Adrenal gland (tissue), 12 donors: ENCODE data around the gene PPFIA2. TPM values are rescaled to one million over a fixed set of nuclear protein-coding genes. Genes with fewer than 3 reads are reported as not detected.

Experiments used
- DNase-seq, 7 donors: peaks; one replicate each; pipeline ENCODE4 v3.0.0-alpha.2; 2019 to 2020
- H3K27ac ChIP-seq, 5 donors: fragments of 200-600 bp; sonication (generic) in 4 of 5; 1 replicate in 3 of 5; 2 replicates in 2 of 5; pipeline versions ENCODE4 v1.5.1 to v1.8.0; 2016 to 2020; ENCODE audit warnings: mild to moderate bottlenecking in 1 of 5
- H3K27me3 ChIP-seq: fragments of 200-600 bp; 2 replicates; pipeline ENCODE4 v1.8.0; 2021
- H3K36me3 ChIP-seq, 2 donors: fragments of 200-600 bp; replicated peaks in 1 of 2; 1 replicate in 1 of 2; 2 replicates in 1 of 2; pipeline versions ENCODE4 v1.5.1 to v1.8.0; 2018 to 2022
- H3K4me1 ChIP-seq, 2 donors: fragments of 200-600 bp; replicated peaks in 1 of 2; 1 replicate in 1 of 2; 2 replicates in 1 of 2; pipeline versions ENCODE4 v1.5.1 to v1.8.0; 2018 to 2021
- H3K4me3 ChIP-seq, 4 donors: fragments of 200-600 bp; sonication (generic) in 3 of 4; one replicate each; pipeline ENCODE4 v1.5.1; 2016 to 2018
- H3K9me3 ChIP-seq, 3 donors: fragments of 200-600 bp; sonication (generic) in 1 of 3; replicated peaks in 1 of 3; 1 replicate in 2 of 3; 2 replicates in 1 of 3; pipeline versions ENCODE4 v1.5.1 to v1.8.0; 2016 to 2021
- POLR2A ChIP-seq, 2 donors: fragments of 450-650 bp; IDR thresholded peaks; one replicate each; pipeline ENCODE4 v1.6.1; 2017; ENCODE audit warnings: antibody characterized with exemption in 2 of 2, mild to moderate bottlenecking in 2 of 2, moderate library complexity in 1 of 2
- WGBS, 4 donors: extraction: QIAGEN DNeasy Blood & Tissue Kit in 2 of 4; methylation state at CpG; one replicate each; pipeline versions ENCODE4 v1.1.5 to v1.1.7; 2013 to 2017; 5-methylcytosine and 5-hydroxymethylcytosine counted together
- intact Hi-C, 2 donors: fragments of 100-400 bp; cut with DNase I; formaldehyde crosslinking; loops; one replicate each; pipeline versions ENCODE4 v1.14.1 to v1.15.0; 2022 to 2023
- polyA plus RNA-seq, 3 donors: library from polyadenylated mRNA; stranded (reverse); fragments of 200-250 nt in 2 of 3; fragments of 350-450 nt in 1 of 3; fragmentation: Illumina TruSeq in 1 of 3; extraction: RNeasy Lipid Tissue Mini Kit (QIAGEN cat#74804) in 1 of 3; gene quantifications; one replicate each; pipeline ENCODE4 v1.2.3, GENCODE V29; 2013 to 2014
- total RNA-seq, 9 donors: library from RNA; depleted of rRNA in 4 of 9; stranded (reverse); fragments of >200 nt in 4 of 9; fragments of 120-200 nt in 1 of 9; fragmentation: NEBNext Ultra II Directional in 1 of 9; extraction: Animal tissue kit (Norgen Biotek cat#: 25700) in 1 of 9; gene quantifications; one replicate each; pipeline versions ENCODE4 v1.1.0 to v1.2.4, GENCODE V29; 2013 to 2023
- TF ChIP-seq, protein P1 (sequence below), 6 experiments: fragments of 450-650 bp in 4 of 6; fragments of 200-600 bp in 2 of 6; sonication (generic) in 1 of 6; IDR thresholded peaks; 1 replicate in 5 of 6; 2 replicates in 1 of 6; pipeline versions ENCODE4 v1.5.1 to v1.8.0; 2016 to 2021; ENCODE audit warnings: antibody characterized with exemption in 6 of 6, mild to moderate bottlenecking in 2 of 6, moderate library complexity in 1 of 6
- donor health status: healthy with polysubstance abuse.
- donor health status: Bipolar disorder and iron deficiency.
- donor health status: DM: yes; HTN: yes; CAD: no.
- donor health status: DM: no; HTN: no; CAD: no.
- donor health status: DM: no; HTN: no; CAD: no.
- donor health status: DM: yes; HTN: yes; CAD: no.

PPFIA2 gene
- total and polyA plus RNA-seq, 12 donors = 0.35 to 16.4 (median 2.4) TPM

- Histone ChIP-seq H3K27me3 (peaks cover 7% of the 10 kb centered on the region), H3K36me3 (no peaks in the 10 kb centered on the region), H3K4me1 (no peaks in the 10 kb centered on the region), H3K27ac (no peak overlapping the region), H3K4me3 (no peak overlapping the region), H3K9me3 (no peaks in the 10 kb centered on the region)
- WGBS, 4 donors = 23 to 44% (median 30%) methylated on average over 3 of the region's 3 CpGs
- DNase-seq = no peak
- no peak for TF ChIP-seq POLR2A (IDR thresholded peaks at IDR 0.05)
- TF ChIP-seq, protein P1, sequence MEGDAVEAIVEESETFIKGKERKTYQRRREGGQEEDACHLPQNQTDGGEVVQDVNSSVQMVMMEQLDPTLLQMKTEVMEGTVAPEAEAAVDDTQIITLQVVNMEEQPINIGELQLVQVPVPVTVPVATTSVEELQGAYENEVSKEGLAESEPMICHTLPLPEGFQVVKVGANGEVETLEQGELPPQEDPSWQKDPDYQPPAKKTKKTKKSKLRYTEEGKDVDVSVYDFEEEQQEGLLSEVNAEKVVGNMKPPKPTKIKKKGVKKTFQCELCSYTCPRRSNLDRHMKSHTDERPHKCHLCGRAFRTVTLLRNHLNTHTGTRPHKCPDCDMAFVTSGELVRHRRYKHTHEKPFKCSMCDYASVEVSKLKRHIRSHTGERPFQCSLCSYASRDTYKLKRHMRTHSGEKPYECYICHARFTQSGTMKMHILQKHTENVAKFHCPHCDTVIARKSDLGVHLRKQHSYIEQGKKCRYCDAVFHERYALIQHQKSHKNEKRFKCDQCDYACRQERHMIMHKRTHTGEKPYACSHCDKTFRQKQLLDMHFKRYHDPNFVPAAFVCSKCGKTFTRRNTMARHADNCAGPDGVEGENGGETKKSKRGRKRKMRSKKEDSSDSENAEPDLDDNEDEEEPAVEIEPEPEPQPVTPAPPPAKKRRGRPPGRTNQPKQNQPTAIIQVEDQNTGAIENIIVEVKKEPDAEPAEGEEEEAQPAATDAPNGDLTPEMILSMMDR (IDR thresholded peaks at IDR 0.05) = peak in 2 of 6 experiments; percentile 8 to 18
- intact Hi-C loops = no loop called here
Observed at GRCh38 chr12:81797100-81797499, 38.0 kb upstream of the PPFIA2 start.

GRCh38 chr12:81792666-81793065 is 33.5 kb upstream of the PPFIA2 start:
- DNase-seq = no peak
- Histone ChIP-seq H3K36me3 (no peaks in the 10 kb centered on the region), H3K4me1 (no peaks in the 10 kb centered on the region), H3K27me3 (peaks cover 3% of the 10 kb centered on the region), H3K27ac (no peak overlapping the region), H3K9me3 (no peaks in the 10 kb centered on the region), H3K4me3 (no peak overlapping the region)
- 46 to 63% (median 59%) methylated on average over 2 of the region's 2 CpGs for WGBS, 4 donors
- TF ChIP-seq, protein P1 (IDR thresholded peaks at IDR 0.05) = no peak
- no peak for TF ChIP-seq POLR2A (IDR thresholded peaks at IDR 0.05)
- intact Hi-C loops = no loop called here

GRCh38 chr12:81779216-81779615 is 20.1 kb upstream of the PPFIA2 start:
- Histone ChIP-seq H3K4me3 (no peak overlapping the region), H3K4me1 (no peaks in the 10 kb centered on the region), H3K27me3 (no peaks in the 10 kb centered on the region), H3K9me3 (peaks cover 0 to 5% (median 0%) of the 10 kb centered on the region in 3 donors), H3K36me3 (no peaks in the 10 kb centered on the region), H3K27ac (no peak overlapping the region)
- no peak for DNase-seq
- intact Hi-C loops = no loop called here
- TF ChIP-seq, protein P1 (IDR thresholded peaks at IDR 0.05) = no peak
- no peak for TF ChIP-seq POLR2A (IDR thresholded peaks at IDR 0.05)

- TF ChIP-seq, protein P1 (IDR thresholded peaks at IDR 0.05) = no peak
- no peak for TF ChIP-seq POLR2A (IDR thresholded peaks at IDR 0.05)
- WGBS, 4 donors = 38 to 46% (median 41%) methylated on average over 2 of the region's 2 CpGs
- Histone ChIP-seq H3K27ac (no peak overlapping the region), H3K4me1 (no peaks in the 10 kb centered on the region), H3K36me3 (no peaks in the 10 kb centered on the region), H3K4me3 (no peak overlapping the region), H3K9me3 (peaks cover 0 to 5% (median 0%) of the 10 kb centered on the region in 3 donors), H3K27me3 (no peaks in the 10 kb centered on the region)
- intact Hi-C loops = no loop called here
- DNase-seq = no peak
Observed at GRCh38 chr12:81778719-81779118, 19.6 kb upstream of the PPFIA2 start.
